ENCODE data around the gene DOK3.

The DOK3 gene

GRCh38 chr5:177511796-177512675, 2.4 kb upstream of the DOK3 start:
- no peak for DNase-seq (ENCODE audit: low read depth)

- DNase-seq (ENCODE audit: low read depth): no peak
These were observed 1.6 kb upstream of the DOK3 start for GRCh38 chr5:177511181-177511580.

- DNase-seq (ENCODE audit: low read depth): no peak
These were observed 984 bp upstream of the DOK3 start for GRCh38 chr5:177510567-177511053.

GRCh38 chr5:177509991-177510566, 453 bp upstream of the DOK3 start:
- DNase-seq (ENCODE audit: low read depth): no peak

- DNase-seq (ENCODE audit: low read depth): no peak
These were observed 789 bp downstream of the DOK3 start for GRCh38 chr5:177508837-177509236.

- DNase-seq (ENCODE audit: low read depth): no peak
These were observed 1.4 kb downstream of the DOK3 start for GRCh38 chr5:177508221-177508611.

GRCh38 chr5:177507596-177508220, 1.9 kb downstream of the DOK3 start:
- no peak for DNase-seq (ENCODE audit: low read depth)

- no peak for DNase-seq (ENCODE audit: low read depth)
These were observed 2.5 kb downstream of the DOK3 start for GRCh38 chr5:177507165-177507564.

GRCh38 chr5:177505075-177505474, 4.6 kb downstream of the DOK3 start:
- no peak for DNase-seq (ENCODE audit: low read depth)

GRCh38 chr5:177504086-177505056, 5.3 kb downstream of the DOK3 start:
- DNase-seq (ENCODE audit: low read depth): no peak

- no peak for DNase-seq (ENCODE audit: low read depth)
These were observed 6.1 kb downstream of the DOK3 start for GRCh38 chr5:177503351-177504085.

- DNase-seq (ENCODE audit: low read depth): no peak
These were observed 6.7 kb downstream of the DOK3 start for GRCh38 chr5:177502886-177503285.

GRCh38 chr5:177501874-177502678, 7.5 kb downstream of the DOK3 start:
- no peak for DNase-seq (ENCODE audit: low read depth)

GRCh38 chr5:177500685-177501522, 8.7 kb downstream of the DOK3 start:
- DNase-seq (ENCODE audit: low read depth): peak; percentile 72

GRCh38 chr5:177499842-177500241, 9.8 kb downstream of the DOK3 start:
- DNase-seq (ENCODE audit: low read depth): no peak

- no peak for DNase-seq (ENCODE audit: low read depth)
These were observed 11.4 kb downstream of the DOK3 start for GRCh38 chr5:177498013-177498787.

- peak; percentile 86 for DNase-seq (ENCODE audit: low read depth)
These were observed 12.2 kb downstream of the DOK3 start, which contains the start of gene PDLIM7 for GRCh38 chr5:177497292-177498012. Gene PDLIM7, minus strand, starts transcription at chr5:177497604. Its CDS starts 1,092 bp downstream, at chr5:177496512.

All from stimulated activated CD8-positive, alpha-beta memory T cell treated with anti-CD3 and anti-CD28 coated beads, Interleukin-12 subunit alpha, Interleukin-12 subunit beta, amount 100 ng/mL, for 4 hours (primary cell).